ENCODE measurements around the gene SLC9A9.

DNA sequence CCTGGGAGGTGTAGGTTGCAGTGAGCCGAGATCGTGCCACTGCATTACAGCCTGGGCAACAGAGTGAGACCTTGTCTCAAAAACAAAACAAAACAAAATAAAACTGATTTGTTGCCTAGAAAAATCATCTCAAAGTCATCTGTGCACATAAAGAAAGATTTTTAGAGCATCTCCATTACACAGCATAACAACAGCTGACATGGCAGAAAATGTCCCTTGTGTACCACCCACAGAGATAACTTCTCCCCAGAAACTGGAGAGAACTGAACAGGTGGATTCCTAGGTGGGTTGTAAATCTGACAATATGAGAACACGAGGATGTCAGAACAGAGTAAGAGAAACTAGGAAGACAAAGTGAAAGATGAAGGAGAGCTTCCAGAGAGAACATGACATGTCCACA is 207.5 kb downstream of the SLC9A9 start:
- TF ChIP-seq POLR2A (IDR thresholded peaks at IDR 0.05) (no peak), CTCF (IDR thresholded peaks at IDR 0.05) (no peak)

All from thyroid gland (tissue), 4 donors.